Neural cell (in vitro differentiated cells): Measurements from ENCODE around the gene CST9L. TPM values are rescaled to one million over a fixed set of nuclear protein-coding genes. Genes with fewer than 3 reads are reported as not detected.

Source experiments
- H2AFZ ChIP-seq: fragments of 200-600, 300-800 bp; sonication (generic), shearing (Covaris generic); 2 replicates; pipeline ENCODE4 v1.6.0; 2014; ENCODE audit warnings: low read depth, mild to moderate bottlenecking, antibody characterized with exemption, low read length, moderate library complexity
- H3F3A ChIP-seq: fragments of 200-600 bp; shearing (Covaris generic); 2 replicates; pipeline ENCODE4 v1.6.1; 2016; ENCODE audit warnings: mild to moderate bottlenecking, moderate library complexity, mixed read lengths, antibody characterized with exemption, low read length; ENCODE audit not compliant: insufficient read depth, poor library complexity, severe bottlenecking
- H3K27ac ChIP-seq: fragments of 200-600, 300-800 bp; sonication (generic), shearing (Covaris generic); 2 replicates; pipeline ENCODE4 v1.5.1; 2014; ENCODE audit warnings: mild to moderate bottlenecking, low read length, moderate library complexity
- H3K27me3 ChIP-seq: fragments of 300-800, 200-600 bp; sonication (generic), shearing (Covaris generic); 2 replicates; pipeline ENCODE4 v1.6.0; 2014; ENCODE audit warnings: mild to moderate bottlenecking, low read depth, low read length, moderate library complexity; ENCODE audit not compliant: insufficient read depth
- H3K36me3 ChIP-seq: fragments of 300-800, 200-600 bp; sonication (generic), shearing (Covaris generic); 2 replicates; pipeline ENCODE4 v1.5.1; 2014; ENCODE audit warnings: mild to moderate bottlenecking, antibody characterized with exemption, low read length, moderate library complexity; ENCODE audit not compliant: insufficient read depth
- H3K4me2 ChIP-seq: fragments of 300-800, 200-600 bp; sonication (generic), shearing (Covaris generic); 2 replicates; pipeline ENCODE4 v1.6.0; 2014; ENCODE audit warnings: mild to moderate bottlenecking, low read length
- H3K4me3 ChIP-seq: fragments of 300-800, 200-600 bp; sonication (generic), shearing (Covaris generic); 2 replicates; pipeline ENCODE4 v1.5.1; 2014; ENCODE audit warnings: mild to moderate bottlenecking, low read length, moderate library complexity
- H3K79me2 ChIP-seq: fragments of 200-600 bp; shearing (Covaris generic); replicated peaks from 2 replicates; pipeline ENCODE4 v1.6.0; 2014; ENCODE audit warnings: mild to moderate bottlenecking, low read length, moderate library complexity; ENCODE audit not compliant: insufficient read depth
- H3K9ac ChIP-seq: fragments of 300-800, 200-600 bp; sonication (generic), shearing (Covaris generic); 2 replicates; pipeline ENCODE4 v1.6.1; 2016; ENCODE audit warnings: mild to moderate bottlenecking, low read length, mixed read lengths
- H3K9me2 ChIP-seq: fragments of 200-600 bp; shearing (Covaris generic); 2 replicates; pipeline ENCODE4 v1.6.1; 2016; ENCODE audit warnings: mild to moderate bottlenecking, low read length, mixed read lengths; ENCODE audit not compliant: insufficient read depth
- H3K9me3 ChIP-seq: fragments of 200-600, 300-800 bp; sonication (generic), shearing (Covaris generic); 2 replicates; pipeline ENCODE4 v1.6.1; 2016; ENCODE audit warnings: mild to moderate bottlenecking, mixed run types, low read length, moderate library complexity, mixed read lengths
- H4K20me1 ChIP-seq: fragments of 200-600 bp; shearing (Covaris generic); 2 replicates; pipeline ENCODE4 v1.6.1; 2016; ENCODE audit warnings: mild to moderate bottlenecking, mixed run types; ENCODE audit not compliant: insufficient read depth
- EP300 ChIP-seq: fragments of 450-650 bp; conservative IDR thresholded peaks from 2 replicates; pipeline ENCODE4 v1.6.1; 2014; ENCODE audit warnings: antibody characterized with exemption, mild to moderate bottlenecking, moderate library complexity; ENCODE audit not compliant: poor library complexity, severe bottlenecking
- EZH2 ChIP-seq: fragments of 200-600, 300-800 bp; shearing (Covaris generic), sonication (generic); IDR thresholded peaks from 2 replicates; pipeline ENCODE4 v1.6.1; 2014; ENCODE audit warnings: antibody characterized with exemption, low read length, borderline replicate concordance, mild to moderate bottlenecking; ENCODE audit not compliant: insufficient read depth, poor library complexity, severe bottlenecking
- MXI1 ChIP-seq: fragments of 450-650 bp; conservative IDR thresholded peaks from 2 replicates; pipeline ENCODE4 v1.6.1; 2014; ENCODE audit warnings: antibody characterized with exemption, mild to moderate bottlenecking; ENCODE audit not compliant: poor library complexity, severe bottlenecking
- POLR2AphosphoS5 ChIP-seq: IDR thresholded peaks from 2 replicates; pipeline ENCODE4 v1.6.1; 2012
- RAD21 ChIP-seq: fragments of 450-650 bp; conservative IDR thresholded peaks from 2 replicates; pipeline ENCODE4 v1.6.1; 2014; ENCODE audit warnings: antibody characterized with exemption, mild to moderate bottlenecking, moderate library complexity
- SMC3 ChIP-seq: fragments of 450-650 bp; conservative IDR thresholded peaks from 2 replicates; pipeline ENCODE4 v1.6.1; 2014; ENCODE audit warnings: antibody characterized with exemption, mild to moderate bottlenecking, moderate library complexity; ENCODE audit not compliant: poor library complexity
- TAF1 ChIP-seq: IDR thresholded peaks from 2 replicates; pipeline ENCODE4 v1.6.1; 2012; ENCODE audit warnings: low read depth
- polyA plus RNA-seq: library from polyadenylated mRNA; depleted of rRNA; stranded (reverse); fragments of >200 nt; gene quantifications from 2 replicates; pipeline ENCODE4 v1.2.3, GENCODE V29; 2014
- TF ChIP-seq, protein P1 (sequence below): fragments of 450-650 bp; IDR thresholded peaks from 2 replicates; pipeline ENCODE4 v1.5.1; 2014; ENCODE audit warnings: antibody characterized with exemption, mild to moderate bottlenecking, moderate library complexity; ENCODE audit not compliant: poor library complexity, severe bottlenecking
- TF ChIP-seq, protein P2 (sequence below): IDR thresholded peaks from 2 replicates; pipeline ENCODE4 v1.6.1; 2012; ENCODE audit warnings: borderline replicate concordance

CST9L gene
- polyA plus RNA-seq, 1 donor from 2014 or later, result not detected

DNA sequence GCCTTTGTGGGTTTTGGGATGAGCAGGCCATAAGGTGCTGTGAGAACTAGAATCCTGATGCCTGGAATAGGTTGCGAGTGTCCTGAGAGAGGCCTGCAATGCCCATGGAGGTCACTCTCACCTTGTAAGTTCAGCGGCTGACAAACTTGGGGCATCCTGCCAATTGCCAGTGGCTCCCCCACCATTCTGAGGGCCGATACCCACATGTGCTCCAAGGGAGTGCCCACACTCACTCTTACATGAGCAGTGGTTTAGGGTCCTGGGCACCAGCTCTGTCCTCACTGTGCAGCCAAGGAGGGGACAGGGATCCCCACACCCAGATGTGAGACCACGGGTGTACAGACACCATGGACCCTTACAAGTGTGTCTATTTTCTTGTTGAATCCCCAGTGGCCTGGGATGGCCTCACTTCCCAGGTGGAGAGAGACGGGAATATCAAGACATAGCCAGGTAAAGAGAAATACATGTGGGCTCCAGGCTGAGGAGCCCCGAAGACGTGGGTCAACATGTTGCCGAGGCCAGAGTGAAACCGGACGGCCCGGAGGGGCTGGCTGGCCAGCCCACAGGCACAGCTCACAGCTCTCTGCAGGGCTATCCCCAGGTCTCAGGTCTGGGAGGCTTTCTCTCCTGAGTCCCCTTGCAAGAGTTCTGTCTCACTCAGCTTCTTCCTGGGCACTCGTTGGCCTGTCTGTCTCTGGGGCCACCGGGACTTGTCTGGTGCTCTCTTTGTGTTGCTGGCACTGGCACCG lies 39.4 kb upstream of the CST9L start:
- Histone ChIP-seq H3F3A (no peaks in the 10 kb centered on the region), H3K9ac (no peak overlapping the region), H3K4me2 (no peak overlapping the region), H3K79me2 (no peaks in the 10 kb centered on the region), H3K4me3 (no peak overlapping the region), H3K9me3 (no peaks in the 10 kb centered on the region), H3K27ac (no peak overlapping the region), H3K27me3 (no peaks in the 10 kb centered on the region), H2AFZ (no peak overlapping the region), H3K36me3 (no peaks in the 10 kb centered on the region), H4K20me1 (no peaks in the 10 kb centered on the region), H3K9me2 (no peaks in the 10 kb centered on the region)
- no peak for TF ChIP-seq SMC3
- no peak for TF ChIP-seq POLR2AphosphoS5
- TF ChIP-seq EZH2, result no peak
- no peak for TF ChIP-seq MXI1
- TF ChIP-seq EP300, result no peak
- no peak for TF ChIP-seq RAD21
- TF ChIP-seq TAF1, result no peak
- TF ChIP-seq, protein P1, sequence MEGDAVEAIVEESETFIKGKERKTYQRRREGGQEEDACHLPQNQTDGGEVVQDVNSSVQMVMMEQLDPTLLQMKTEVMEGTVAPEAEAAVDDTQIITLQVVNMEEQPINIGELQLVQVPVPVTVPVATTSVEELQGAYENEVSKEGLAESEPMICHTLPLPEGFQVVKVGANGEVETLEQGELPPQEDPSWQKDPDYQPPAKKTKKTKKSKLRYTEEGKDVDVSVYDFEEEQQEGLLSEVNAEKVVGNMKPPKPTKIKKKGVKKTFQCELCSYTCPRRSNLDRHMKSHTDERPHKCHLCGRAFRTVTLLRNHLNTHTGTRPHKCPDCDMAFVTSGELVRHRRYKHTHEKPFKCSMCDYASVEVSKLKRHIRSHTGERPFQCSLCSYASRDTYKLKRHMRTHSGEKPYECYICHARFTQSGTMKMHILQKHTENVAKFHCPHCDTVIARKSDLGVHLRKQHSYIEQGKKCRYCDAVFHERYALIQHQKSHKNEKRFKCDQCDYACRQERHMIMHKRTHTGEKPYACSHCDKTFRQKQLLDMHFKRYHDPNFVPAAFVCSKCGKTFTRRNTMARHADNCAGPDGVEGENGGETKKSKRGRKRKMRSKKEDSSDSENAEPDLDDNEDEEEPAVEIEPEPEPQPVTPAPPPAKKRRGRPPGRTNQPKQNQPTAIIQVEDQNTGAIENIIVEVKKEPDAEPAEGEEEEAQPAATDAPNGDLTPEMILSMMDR, result no peak
- TF ChIP-seq, protein P2, sequence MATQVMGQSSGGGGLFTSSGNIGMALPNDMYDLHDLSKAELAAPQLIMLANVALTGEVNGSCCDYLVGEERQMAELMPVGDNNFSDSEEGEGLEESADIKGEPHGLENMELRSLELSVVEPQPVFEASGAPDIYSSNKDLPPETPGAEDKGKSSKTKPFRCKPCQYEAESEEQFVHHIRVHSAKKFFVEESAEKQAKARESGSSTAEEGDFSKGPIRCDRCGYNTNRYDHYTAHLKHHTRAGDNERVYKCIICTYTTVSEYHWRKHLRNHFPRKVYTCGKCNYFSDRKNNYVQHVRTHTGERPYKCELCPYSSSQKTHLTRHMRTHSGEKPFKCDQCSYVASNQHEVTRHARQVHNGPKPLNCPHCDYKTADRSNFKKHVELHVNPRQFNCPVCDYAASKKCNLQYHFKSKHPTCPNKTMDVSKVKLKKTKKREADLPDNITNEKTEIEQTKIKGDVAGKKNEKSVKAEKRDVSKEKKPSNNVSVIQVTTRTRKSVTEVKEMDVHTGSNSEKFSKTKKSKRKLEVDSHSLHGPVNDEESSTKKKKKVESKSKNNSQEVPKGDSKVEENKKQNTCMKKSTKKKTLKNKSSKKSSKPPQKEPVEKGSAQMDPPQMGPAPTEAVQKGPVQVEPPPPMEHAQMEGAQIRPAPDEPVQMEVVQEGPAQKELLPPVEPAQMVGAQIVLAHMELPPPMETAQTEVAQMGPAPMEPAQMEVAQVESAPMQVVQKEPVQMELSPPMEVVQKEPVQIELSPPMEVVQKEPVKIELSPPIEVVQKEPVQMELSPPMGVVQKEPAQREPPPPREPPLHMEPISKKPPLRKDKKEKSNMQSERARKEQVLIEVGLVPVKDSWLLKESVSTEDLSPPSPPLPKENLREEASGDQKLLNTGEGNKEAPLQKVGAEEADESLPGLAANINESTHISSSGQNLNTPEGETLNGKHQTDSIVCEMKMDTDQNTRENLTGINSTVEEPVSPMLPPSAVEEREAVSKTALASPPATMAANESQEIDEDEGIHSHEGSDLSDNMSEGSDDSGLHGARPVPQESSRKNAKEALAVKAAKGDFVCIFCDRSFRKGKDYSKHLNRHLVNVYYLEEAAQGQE, result no peak

DNA sequence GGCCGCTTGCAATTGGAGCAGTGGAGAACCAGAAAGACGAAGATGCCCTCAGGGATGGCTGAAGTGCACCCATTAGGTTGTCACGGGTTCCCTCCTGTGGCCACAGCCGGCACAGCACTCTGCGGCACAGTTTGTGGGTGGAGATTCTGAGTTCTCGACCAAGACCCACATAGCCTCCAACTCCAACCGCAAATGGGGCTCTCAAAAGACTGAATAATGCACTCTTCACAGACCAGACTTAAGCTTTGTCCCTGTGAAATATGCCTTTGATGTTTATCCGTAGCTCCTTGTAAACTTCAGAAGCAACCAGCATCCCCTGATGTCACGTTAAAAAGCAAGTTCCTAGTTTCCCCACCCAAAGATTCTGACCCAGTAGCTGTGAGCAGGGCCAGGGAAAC lies 38.4 kb upstream of the CST9L start:
- Histone ChIP-seq H3K9me2 (no peaks in the 10 kb centered on the region), H3K36me3 (no peaks in the 10 kb centered on the region), H3K27ac (no peak overlapping the region), H3F3A (no peaks in the 10 kb centered on the region), H3K79me2 (no peaks in the 10 kb centered on the region), H3K9me3 (no peaks in the 10 kb centered on the region), H3K27me3 (no peaks in the 10 kb centered on the region), H3K4me2 (no peak overlapping the region), H3K9ac (no peak overlapping the region), H3K4me3 (no peak overlapping the region), H2AFZ (no peak overlapping the region), H4K20me1 (no peaks in the 10 kb centered on the region)
- peak; percentile 83 for TF ChIP-seq SMC3
- TF ChIP-seq MXI1, result no peak
- TF ChIP-seq, protein P1, result peak; percentile 87
- peak; percentile 83 for TF ChIP-seq RAD21
